ENCODE data around the gene ZBTB48.

DNA sequence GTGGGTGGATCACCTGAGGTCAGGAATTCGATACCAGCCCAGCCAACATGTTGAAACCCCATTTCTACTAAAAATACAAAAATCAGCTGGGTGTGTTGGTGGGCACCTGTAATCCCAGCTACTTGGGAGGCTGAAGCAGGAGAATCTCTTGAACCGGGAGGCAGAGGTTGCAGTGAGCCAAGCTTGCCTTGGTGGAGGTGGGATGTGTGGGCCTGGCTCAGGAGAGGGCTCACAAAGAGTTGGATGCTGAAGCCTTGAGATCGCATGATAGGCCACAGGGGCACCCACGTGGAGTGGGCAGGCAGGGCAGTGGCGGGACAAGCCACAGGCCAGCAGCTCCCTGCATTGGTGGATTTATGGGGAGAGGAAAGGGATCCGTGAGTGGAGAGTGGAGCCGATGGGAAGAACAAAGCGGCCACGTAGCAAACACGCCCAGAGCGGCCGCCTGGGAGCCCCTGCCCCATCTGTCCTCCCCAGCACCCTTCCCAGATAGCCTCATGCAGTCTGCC is 49.2 kb downstream of the ZBTB48 start:
- TF ChIP-seq, protein P1, sequence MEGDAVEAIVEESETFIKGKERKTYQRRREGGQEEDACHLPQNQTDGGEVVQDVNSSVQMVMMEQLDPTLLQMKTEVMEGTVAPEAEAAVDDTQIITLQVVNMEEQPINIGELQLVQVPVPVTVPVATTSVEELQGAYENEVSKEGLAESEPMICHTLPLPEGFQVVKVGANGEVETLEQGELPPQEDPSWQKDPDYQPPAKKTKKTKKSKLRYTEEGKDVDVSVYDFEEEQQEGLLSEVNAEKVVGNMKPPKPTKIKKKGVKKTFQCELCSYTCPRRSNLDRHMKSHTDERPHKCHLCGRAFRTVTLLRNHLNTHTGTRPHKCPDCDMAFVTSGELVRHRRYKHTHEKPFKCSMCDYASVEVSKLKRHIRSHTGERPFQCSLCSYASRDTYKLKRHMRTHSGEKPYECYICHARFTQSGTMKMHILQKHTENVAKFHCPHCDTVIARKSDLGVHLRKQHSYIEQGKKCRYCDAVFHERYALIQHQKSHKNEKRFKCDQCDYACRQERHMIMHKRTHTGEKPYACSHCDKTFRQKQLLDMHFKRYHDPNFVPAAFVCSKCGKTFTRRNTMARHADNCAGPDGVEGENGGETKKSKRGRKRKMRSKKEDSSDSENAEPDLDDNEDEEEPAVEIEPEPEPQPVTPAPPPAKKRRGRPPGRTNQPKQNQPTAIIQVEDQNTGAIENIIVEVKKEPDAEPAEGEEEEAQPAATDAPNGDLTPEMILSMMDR (IDR thresholded peaks at IDR 0.05; ENCODE audit: insufficient read depth, low read length, poor library complexity, severe bottlenecking), result no peak
- TF ChIP-seq EZH2phosphoT487 (conservative IDR thresholded peaks at IDR 0.05; ENCODE audit: low read length), result no peak

Data from SU-DHL-6 (cell line).